Stimulated activated CD4-positive, alpha-beta T cell treated with anti-CD3 and anti-CD28 coated beads, Interleukin-15, amount 100 ng/mL, for 1 hour (primary cell): Measurements from ENCODE around the gene FYN.

Experiments used
- DNase-seq, 2 donors: peaks; one replicate each; pipeline ENCODE4 v3.0.0-alpha.2; 2020; ENCODE audit warnings: low read depth in 1 of 2, low spot score in 1 of 2

FYN gene

GRCh38 chr6:111772381-111772780, 100.9 kb downstream of the FYN start:
- no peak for DNase-seq

GRCh38 chr6:111771629-111772028, 101.6 kb downstream of the FYN start:
- no peak for DNase-seq

- no peak for DNase-seq
Observed at GRCh38 chr6:111771094-111771432, 102.2 kb downstream of the FYN start.

GRCh38 chr6:111770263-111771093, 102.8 kb downstream of the FYN start:
- no peak for DNase-seq

- no peak for DNase-seq
Observed at GRCh38 chr6:111769365-111770152, 103.7 kb downstream of the FYN start.

GRCh38 chr6:111768431-111768770, 104.9 kb downstream of the FYN start:
- DNase-seq = no peak

- DNase-seq = no peak
Observed at GRCh38 chr6:111767752-111768430, 105.4 kb downstream of the FYN start.

- DNase-seq = no peak
Observed at GRCh38 chr6:111766201-111766857, 106.9 kb downstream of the FYN start.

GRCh38 chr6:111765763-111766162, 107.5 kb downstream of the FYN start:
- no peak for DNase-seq

GRCh38 chr6:111764238-111765175, 108.7 kb downstream of the FYN start:
- DNase-seq = peak in 1 of 2 donors; percentile 34

- DNase-seq = no peak
Observed at GRCh38 chr6:111763381-111763780, 109.9 kb downstream of the FYN start.

GRCh38 chr6:111761783-111762312, 111.4 kb downstream of the FYN start:
- DNase-seq = no peak

- no peak for DNase-seq
Observed at GRCh38 chr6:111761212-111761611, 112.0 kb downstream of the FYN start.

- no peak for DNase-seq
Observed at GRCh38 chr6:111759836-111760785, 113.1 kb downstream of the FYN start.

GRCh38 chr6:111759331-111759835, 113.9 kb downstream of the FYN start:
- DNase-seq = no peak

GRCh38 chr6:111758608-111759329, 114.5 kb downstream of the FYN start:
- DNase-seq = no peak

- no peak for DNase-seq
Observed at GRCh38 chr6:111757342-111757741, 115.9 kb downstream of the FYN start.

- no peak for DNase-seq
Observed at GRCh38 chr6:111754423-111754822, 118.8 kb downstream of the FYN start.
